ENCODE data around the gene OLAH. TPM values are rescaled to one million over a fixed set of nuclear protein-coding genes. Genes with fewer than 3 reads are reported as not detected.

OLAH gene
- total RNA-seq, 2 experiments from 2014 or later, result 0.74 TPM; not detected in 1

GRCh38 chr10:15083674-15084501, 40.1 kb downstream of the OLAH start:
- no peak overlapping the region for H3K4me3 Mint-ChIP-seq
- H3K36me3 Mint-ChIP-seq (ENCODE audit: low read depth), result no peaks in the 10 kb centered on the region
- intact Hi-C loops (cut with micrococcal nuclease), result no loop called here
- no peaks in the 10 kb centered on the region for H3K9me3 Mint-ChIP-seq
- CTCF ChIA-PET, result no interaction called here
- H3K27me3 Mint-ChIP-seq (ENCODE audit: low read depth), result no peaks in the 10 kb centered on the region
- no peak overlapping the region for H3K27ac Mint-ChIP-seq
- no peak for DNase-seq
- H3K4me1 Mint-ChIP-seq (ENCODE audit: low read depth), result peaks cover 1% of the 10 kb centered on the region

- Mint-ChIP-seq H3K27ac (no peak overlapping the region), H3K9me3 (no peaks in the 10 kb centered on the region), H3K36me3 (ENCODE audit: low read depth) (no peaks in the 10 kb centered on the region), H3K4me1 (ENCODE audit: low read depth) (peaks cover 2% of the 10 kb centered on the region), H3K4me3 (no peak overlapping the region), H3K27me3 (ENCODE audit: low read depth) (no peaks in the 10 kb centered on the region)
- CTCF ChIA-PET, result no interaction called here
- DNase-seq, result no peak
- intact Hi-C loops (cut with micrococcal nuclease), result no loop called here
Observed at GRCh38 chr10:15084502-15084922, 40.8 kb downstream of the OLAH start.

DNA sequence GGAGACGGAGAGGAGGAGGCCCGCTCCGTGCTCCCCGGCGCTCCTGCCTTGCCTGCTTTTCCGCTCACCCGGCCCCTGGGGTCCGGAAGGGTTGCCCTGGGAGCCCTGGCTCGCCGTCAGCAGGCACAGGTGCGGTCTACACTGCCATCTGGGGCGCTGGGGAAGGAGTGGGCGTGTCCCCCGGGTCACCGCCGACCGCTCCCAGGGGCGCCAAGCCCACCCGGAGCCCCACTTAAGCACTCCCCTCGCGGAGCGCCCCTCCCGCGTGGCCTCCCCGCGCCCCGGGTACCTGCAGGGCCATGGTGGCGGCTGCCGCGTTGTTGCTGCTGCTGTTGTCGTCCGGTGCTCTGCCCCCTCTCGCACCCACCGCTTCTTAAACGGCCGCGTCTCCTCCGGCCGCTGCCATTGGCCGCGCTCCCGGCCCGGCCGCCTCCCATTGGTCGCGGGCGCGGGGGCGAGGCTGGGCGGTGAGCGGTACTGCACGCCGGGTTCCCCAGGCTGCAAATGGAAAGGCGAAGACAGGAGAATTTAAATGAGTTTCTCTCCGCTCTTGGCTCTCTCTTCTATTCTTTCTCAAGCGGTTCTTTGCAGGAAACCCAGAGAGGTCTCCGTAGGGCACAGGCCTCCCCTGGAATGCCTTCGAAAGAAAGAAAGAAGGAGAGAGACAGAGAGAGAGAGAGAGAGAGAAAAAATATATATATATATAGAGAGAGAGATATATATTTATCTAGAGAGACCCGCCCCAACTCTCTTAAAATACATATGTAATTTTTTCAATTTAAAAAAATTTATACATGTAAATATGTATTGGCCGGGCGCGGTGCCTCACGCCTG, 44.9 kb downstream of the OLAH start, which contains the start of gene ACBD7:
ACBD7 (minus strand) TSS at position 349 of the 834 bp plus-strand sequence; CDS start at position 301, 48 bp downstream.
- no peak within 1 kb of the TSS for H3K27ac Mint-ChIP-seq
- H3K27me3 Mint-ChIP-seq (ENCODE audit: low read depth), result no peaks in the 10 kb centered on the region
- CTCF ChIA-PET, result no interaction called here
- DNase-seq, result peak; percentile 80
- peak within 1 kb of the TSS; percentile 68 for H3K4me3 Mint-ChIP-seq
- H3K9me3 Mint-ChIP-seq, result no peaks in the 10 kb centered on the region
- peaks cover 2% of the 10 kb centered on the region for H3K4me1 Mint-ChIP-seq (ENCODE audit: low read depth)
- intact Hi-C loops (cut with micrococcal nuclease), result loop anchor here (1.0 to 2.0 kb wide), 2 partner anchors 9 to 80 kb away; partner anchors contain the start of genes NMT2 and RPP38
- H3K36me3 Mint-ChIP-seq (ENCODE audit: low read depth), result no peaks in the 10 kb centered on the region

- no peaks in the 10 kb centered on the region for H3K27me3 Mint-ChIP-seq (ENCODE audit: low read depth)
- no peak for DNase-seq
- no peaks in the 10 kb centered on the region for H3K36me3 Mint-ChIP-seq (ENCODE audit: low read depth)
- no peak overlapping the region for H3K27ac Mint-ChIP-seq
- no peaks in the 10 kb centered on the region for H3K9me3 Mint-ChIP-seq
- no peak overlapping the region for H3K4me3 Mint-ChIP-seq
- CTCF ChIA-PET, result no interaction called here
- intact Hi-C loops (cut with micrococcal nuclease), result loop anchor here (10.0 kb wide), 2 partner anchors 527 to 907 kb away; no protein-coding TSS in a partner anchor
- peaks cover 3% of the 10 kb centered on the region for H3K4me1 Mint-ChIP-seq (ENCODE audit: low read depth)
Observed at GRCh38 chr10:15091418-15091817, 47.7 kb downstream of the OLAH start.

- Mint-ChIP-seq H3K4me3 (no peak overlapping the region), H3K27me3 (ENCODE audit: low read depth) (no peaks in the 10 kb centered on the region), H3K9me3 (no peaks in the 10 kb centered on the region), H3K27ac (no peak overlapping the region), H3K4me1 (ENCODE audit: low read depth) (peaks cover 10% of the 10 kb centered on the region), H3K36me3 (ENCODE audit: low read depth) (peaks cover 4% of the 10 kb centered on the region)
- no peak for DNase-seq
- CTCF ChIA-PET, result interaction anchor here (1.9 kb wide), 1 partner anchor 13 kb away, joined by 9 read pairs; no protein-coding TSS in a partner anchor
- intact Hi-C loops (cut with micrococcal nuclease), result loop anchor here (10.0 kb wide), 2 partner anchors 528 to 908 kb away; no protein-coding TSS in a partner anchor
Observed at GRCh38 chr10:15092855-15093408, 49.2 kb downstream of the OLAH start.

- H3K4me3 Mint-ChIP-seq, result peak overlapping the region; percentile 97
- no peaks in the 10 kb centered on the region for H3K27me3 Mint-ChIP-seq (ENCODE audit: low read depth)
- DNase-seq, result no peak
- no peaks in the 10 kb centered on the region for H3K9me3 Mint-ChIP-seq
- H3K36me3 Mint-ChIP-seq (ENCODE audit: low read depth), result peaks cover 5% of the 10 kb centered on the region
- CTCF ChIA-PET, result no interaction called here
- intact Hi-C loops (cut with micrococcal nuclease), result loop anchor here (1.0 to 10.0 kb wide), 10 partner anchors 8 to 912 kb away; partner anchors contain the start of genes ACBD7, CDNF, DCLRE1C and HSPA14
- peaks cover 32% of the 10 kb centered on the region for H3K4me1 Mint-ChIP-seq (ENCODE audit: low read depth)
- peak overlapping the region; percentile 73 for H3K27ac Mint-ChIP-seq
Observed at GRCh38 chr10:15096661-15097010, 52.9 kb downstream of the OLAH start.

DNA sequence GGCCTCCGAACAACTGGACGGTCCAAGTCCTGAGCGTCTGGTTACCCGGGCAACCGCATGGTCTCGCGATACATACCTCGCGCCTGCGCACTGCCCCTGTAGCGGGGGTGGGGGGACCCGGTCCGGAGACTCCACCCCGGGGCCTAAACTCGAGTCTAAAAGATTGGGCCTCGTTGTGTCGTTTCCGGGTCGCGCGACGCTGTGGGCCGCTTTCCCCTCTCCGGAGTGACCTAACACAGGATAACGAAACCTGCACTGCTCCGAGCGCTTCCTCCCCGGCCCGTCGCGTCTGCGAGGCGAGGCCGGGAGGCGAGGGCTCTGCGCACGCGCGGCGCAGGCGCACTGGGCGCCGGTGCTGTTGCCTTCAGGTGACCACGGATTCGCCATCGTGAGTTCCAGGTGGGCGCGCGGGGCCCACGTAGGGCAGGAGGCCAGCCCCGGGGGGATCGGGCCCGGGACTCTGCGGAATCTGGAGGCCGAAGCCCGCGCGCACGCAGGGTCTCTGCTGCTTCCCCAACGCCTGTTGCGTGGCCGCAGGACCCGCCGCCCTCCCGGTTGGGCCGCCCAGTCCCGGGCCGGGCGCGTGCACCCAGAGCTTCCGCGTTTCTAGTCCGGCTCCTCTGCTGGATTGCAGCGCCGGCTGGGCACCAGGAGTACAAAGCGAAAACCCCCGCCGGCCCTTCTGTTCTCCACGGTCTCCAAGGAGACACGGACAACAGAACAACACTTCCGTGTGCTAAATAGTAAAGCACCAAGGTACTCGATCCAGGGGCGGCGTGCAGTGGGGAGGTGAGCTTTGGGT, 53.5 kb downstream of the OLAH start, which contains the start of gene RPP38:
RPP38 (plus strand) TSS at position 345 of the 802 bp plus-strand sequence. CDS start 5,960 bp downstream, outside the sequence.
- Mint-ChIP-seq H3K4me1 (ENCODE audit: low read depth) (peaks cover 36% of the 10 kb centered on the region), H3K4me3 (peak within 1 kb of the TSS; percentile 97), H3K9me3 (no peaks in the 10 kb centered on the region), H3K36me3 (ENCODE audit: low read depth) (peaks cover 9% of the 10 kb centered on the region), H3K27ac (peak within 1 kb of the TSS; percentile 94), H3K27me3 (ENCODE audit: low read depth) (no peaks in the 10 kb centered on the region)
- peak; percentile 96 for DNase-seq
- intact Hi-C loops (cut with micrococcal nuclease), result loop anchor here (1.0 to 10.0 kb wide), 10 partner anchors 9 to 912 kb away; partner anchors contain the start of genes ACBD7, CDNF, DCLRE1C and HSPA14
- CTCF ChIA-PET, result interaction anchor here (0.9 kb wide), 1 partner anchor 9 kb away, joined by 3 read pairs; no protein-coding TSS in a partner anchor

DNA sequence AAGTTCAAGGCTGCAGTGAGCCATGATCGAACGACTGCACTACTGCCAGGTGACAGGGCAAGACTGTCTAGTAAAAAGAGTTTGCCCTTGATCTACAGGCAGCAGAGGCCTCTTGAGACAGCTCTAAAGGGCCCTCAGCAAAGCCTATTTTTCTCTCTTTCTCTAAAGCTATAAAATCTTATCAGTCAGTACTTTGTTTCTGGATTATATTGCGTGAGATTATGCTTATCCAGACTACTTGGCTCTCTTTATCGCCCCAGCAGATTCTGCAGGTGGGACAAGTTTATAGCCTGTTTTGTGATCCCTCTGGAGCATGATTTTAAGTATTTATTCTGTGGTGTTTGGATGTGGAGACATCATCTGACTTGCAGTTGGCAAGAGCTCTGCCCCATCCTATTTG, 56.1 kb downstream of the OLAH start:
- H3K36me3 Mint-ChIP-seq (ENCODE audit: low read depth), result peaks cover 15% of the 10 kb centered on the region
- H3K9me3 Mint-ChIP-seq, result no peaks in the 10 kb centered on the region
- H3K27ac Mint-ChIP-seq, result peak overlapping the region; percentile 46
- CTCF ChIA-PET, result interaction anchor here (0.9 to 1.2 kb wide), 3 partner anchors 9 to 197 kb away, joined by 3 to 5 read pairs (median 4); no protein-coding TSS in a partner anchor
- H3K4me3 Mint-ChIP-seq, result no peak overlapping the region
- no peaks in the 10 kb centered on the region for H3K27me3 Mint-ChIP-seq (ENCODE audit: low read depth)
- H3K4me1 Mint-ChIP-seq (ENCODE audit: low read depth), result peaks cover 36% of the 10 kb centered on the region
- intact Hi-C loops (cut with micrococcal nuclease), result loop anchor here (10.0 kb wide), 2 partner anchors 535 to 915 kb away; no protein-coding TSS in a partner anchor
- no peak for DNase-seq

GRCh38 chr10:15103513-15103912, 59.8 kb downstream of the OLAH start:
- intact Hi-C loops (cut with micrococcal nuclease), result no loop called here
- no peak for DNase-seq
- H3K4me3 Mint-ChIP-seq, result no peak overlapping the region
- peaks cover 19% of the 10 kb centered on the region for H3K36me3 Mint-ChIP-seq (ENCODE audit: low read depth)
- no peaks in the 10 kb centered on the region for H3K9me3 Mint-ChIP-seq
- H3K27me3 Mint-ChIP-seq (ENCODE audit: low read depth), result no peaks in the 10 kb centered on the region
- CTCF ChIA-PET, result interaction anchor here (0.6 to 1.2 kb wide), 4 partner anchors 107 to 213 kb away, joined by 3 to 4 read pairs (median 3); no protein-coding TSS in a partner anchor
- no peak overlapping the region for H3K27ac Mint-ChIP-seq
- H3K4me1 Mint-ChIP-seq (ENCODE audit: low read depth), result peaks cover 33% of the 10 kb centered on the region

GRCh38 chr10:15106352-15107013, 62.7 kb downstream of the OLAH start:
- intact Hi-C loops (cut with micrococcal nuclease), result loop anchor here (1.0 to 2.0 kb wide), 2 partner anchors 115 to 266 kb away; no protein-coding TSS in a partner anchor
- Mint-ChIP-seq H3K27ac (peak overlapping the region; percentile 39), H3K4me1 (ENCODE audit: low read depth) (peaks cover 12% of the 10 kb centered on the region), H3K27me3 (ENCODE audit: low read depth) (no peaks in the 10 kb centered on the region), H3K36me3 (ENCODE audit: low read depth) (peaks cover 27% of the 10 kb centered on the region), H3K4me3 (no peak overlapping the region), H3K9me3 (no peaks in the 10 kb centered on the region)
- CTCF ChIA-PET, result interaction anchor here (0.6 to 2.8 kb wide), 12 partner anchors 9 to 115 kb away, joined by 3 to 14 read pairs (median 7); partner anchors contain the start of genes NMT2 and RPP38
- peak; percentile 85 for DNase-seq

All from activated naive CD4-positive, alpha-beta T cell treated with anti-CD3 and anti-CD28 coated beads for 36 hours (primary cell).